ENCODE results near the gene GABRR1.

GRCh38 chr6:89200706-89201215 is 16.4 kb downstream of the GABRR1 start:
- TF ChIP-seq EZH2 (IDR thresholded peaks at IDR 0.05; ENCODE audit: insufficient read depth, low read length) (no peak), CTCF (IDR thresholded peaks at IDR 0.05; ENCODE audit: insufficient read depth, low read depth, low read length) (no peak)

Data from astrocyte (in vitro differentiated cells and primary cell).